HG02642 (cell line): Measurements from ENCODE around the gene TRIM73.
A peak's percentile ranks its signal among the peaks of the same experiment; 100 is the strongest.
"Not testable (repeated sequence)": the region's sequence is repeated elsewhere in the genome, so short reads cannot be mapped to it uniquely, and the experiment has no call there.

Experiments
- ATAC-seq: cut with Tn5 transposase; IDR thresholded peaks from one replicate; pipeline ENCODE4 v1.9.1; 2021; ENCODE audit warnings: mild to moderate bottlenecking; ENCODE audit not compliant: unreplicated experiment, poor library complexity

Gene TRIM73

GRCh38 chr7:75395329-75395728 is at the start of gene TRIM73:
Gene TRIM73 (plus strand): TSS chr7:75395629. CDS start chr7:75398934, 3,305 bp downstream.
- not testable (repeated sequence) for ATAC-seq

GRCh38 chr7:75358671-75359541 is 36.5 kb upstream of the TRIM73 start:
- ATAC-seq: peak; percentile 75

- peak; percentile 76 for ATAC-seq
Measured at GRCh38 chr7:75359542-75359848, 35.9 kb upstream of the TRIM73 start.

- not testable (repeated sequence) for ATAC-seq
Measured at GRCh38 chr7:75364079-75364478, 31.4 kb upstream of the TRIM73 start.

GRCh38 chr7:75366643-75367042 is 28.8 kb upstream of the TRIM73 start:
- ATAC-seq: not testable (repeated sequence)

- ATAC-seq: not testable (repeated sequence)
Measured at GRCh38 chr7:75367313-75367712, 28.1 kb upstream of the TRIM73 start.

- not testable (repeated sequence) for ATAC-seq
Measured at GRCh38 chr7:75374144-75374518, 21.3 kb upstream of the TRIM73 start.

GRCh38 chr7:75374519-75375317 is 20.7 kb upstream of the TRIM73 start:
- not testable (repeated sequence) for ATAC-seq

- ATAC-seq: not testable (repeated sequence)
Measured at GRCh38 chr7:75393194-75393593, 2.2 kb upstream of the TRIM73 start.

- ATAC-seq: not testable (repeated sequence)
Measured at GRCh38 chr7:75397865-75398264, 2.4 kb downstream of the TRIM73 start.

- ATAC-seq: peak; percentile 54
Measured at GRCh38 chr7:75398771-75399700, 3.6 kb downstream of the TRIM73 start.

GRCh38 chr7:75400575-75400974 is 5.1 kb downstream of the TRIM73 start:
- not testable (repeated sequence) for ATAC-seq

- ATAC-seq: not testable (repeated sequence)
Measured at GRCh38 chr7:75403455-75404443, 8.3 kb downstream of the TRIM73 start.

- not testable (repeated sequence) for ATAC-seq
Measured at GRCh38 chr7:75404663-75405062, 9.2 kb downstream of the TRIM73 start.

- ATAC-seq: peak; percentile 92
Measured at GRCh38 chr7:75409880-75410822, 14.7 kb downstream of the TRIM73 start.

GRCh38 chr7:75410823-75411173 is 15.4 kb downstream of the TRIM73 start:
- peak; percentile 6 for ATAC-seq

GRCh38 chr7:75414204-75414603 is 18.8 kb downstream of the TRIM73 start:
- ATAC-seq: not testable (repeated sequence)
